Astrocyte of the hippocampus (primary cell): ENCODE measurements around the gene LRRC8B.
"Not testable (repeated sequence)": the region's sequence is repeated elsewhere in the genome, so short reads cannot be mapped to it uniquely, and the experiment has no call there.

Experiments
- DNase-seq: peaks from one replicate; pipeline ENCODE4 v3.0.0; 2011; ENCODE audit warnings: low read depth, low spot score

Gene LRRC8B

DNA sequence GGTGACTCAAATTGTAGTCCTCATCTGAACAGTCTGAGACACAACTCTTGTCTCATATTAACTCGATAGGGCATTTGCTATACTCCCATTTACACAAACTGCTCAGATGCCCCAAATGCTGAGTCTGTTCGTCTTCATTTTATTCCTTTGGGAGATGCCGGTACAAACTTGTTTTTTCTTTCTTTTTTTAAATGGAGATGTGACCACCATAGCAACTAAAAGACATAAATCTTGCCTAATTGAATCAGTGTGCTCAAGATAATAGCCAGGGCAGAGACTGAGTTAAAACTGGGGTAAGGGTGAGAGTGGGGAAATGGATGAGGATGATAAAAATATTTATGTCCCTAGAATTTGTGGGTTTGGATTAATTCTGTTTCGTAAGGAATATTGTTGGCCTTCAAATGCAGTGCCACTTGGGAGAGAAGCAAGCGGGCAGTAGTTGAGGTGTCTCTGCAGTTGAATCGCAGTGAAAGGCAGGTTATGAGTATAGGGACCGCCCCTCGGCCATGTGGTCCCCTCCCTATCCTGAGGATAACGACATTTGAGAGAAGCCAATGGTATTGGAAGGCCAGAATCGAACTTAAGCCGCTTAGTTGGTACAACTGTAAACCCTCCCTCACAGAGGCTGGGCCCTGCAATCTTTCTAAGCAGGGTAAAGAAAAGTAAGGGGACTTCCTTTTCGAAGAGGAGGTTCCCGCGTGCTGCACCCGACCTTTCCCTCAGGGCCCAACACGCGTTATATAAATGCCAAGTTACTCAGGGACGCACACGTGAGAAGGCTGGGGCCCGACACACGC lies 859 bp upstream of the LRRC8B start:
- no peak for DNase-seq

DNA sequence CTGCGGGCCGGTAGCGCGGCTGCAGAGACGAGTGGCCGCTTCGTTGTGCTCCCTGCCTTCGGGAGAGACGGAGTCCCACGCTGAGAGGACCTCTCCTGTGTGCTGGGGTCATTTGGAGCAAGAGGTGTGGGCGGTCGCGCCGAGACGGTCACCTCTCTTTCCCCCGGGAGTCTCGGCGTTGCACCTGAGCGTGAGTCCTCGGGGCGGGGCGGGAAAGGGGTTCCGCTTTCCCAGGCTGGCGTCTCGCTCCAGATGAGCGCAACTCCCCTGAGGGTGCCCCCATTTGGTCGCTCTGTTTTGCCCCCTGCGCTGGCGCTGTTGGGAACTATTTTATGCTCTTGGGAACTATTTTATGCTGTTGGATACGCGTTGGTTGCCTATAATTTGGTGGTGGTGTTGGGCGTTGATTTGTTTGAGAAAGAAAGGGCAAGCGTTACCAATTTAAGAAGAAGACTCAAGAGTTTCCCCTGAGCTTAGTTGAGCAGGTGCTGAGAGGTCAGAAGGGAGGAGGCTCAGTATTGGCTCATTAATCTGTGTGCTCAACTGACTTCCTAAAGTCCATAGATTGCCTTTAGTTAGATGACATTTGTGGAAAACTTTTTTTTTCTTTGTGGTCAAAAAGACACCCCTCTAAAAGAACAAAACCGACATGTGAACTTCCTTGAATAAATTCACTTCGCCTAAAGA lies 683 bp downstream of the LRRC8B start:
- peak; percentile 46 for DNase-seq

DNA sequence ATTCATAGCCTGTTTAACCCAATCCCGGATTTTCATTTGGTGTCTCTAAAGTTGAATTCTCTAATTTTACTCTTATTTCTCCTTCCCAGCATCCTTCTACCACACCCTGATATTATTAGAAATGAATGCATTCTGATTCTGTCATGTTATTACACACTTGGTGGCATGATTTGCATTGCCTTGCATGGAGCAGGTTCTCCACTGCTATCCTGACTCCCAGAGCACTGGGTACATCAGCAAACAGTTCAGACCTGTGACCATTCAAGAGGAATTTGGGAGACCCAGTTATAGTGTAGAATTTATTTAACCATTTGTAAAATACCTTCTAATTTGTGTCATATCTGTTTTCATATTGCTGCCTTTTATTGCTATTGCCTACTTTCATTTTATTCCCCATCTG lies 2.6 kb downstream of the LRRC8B start:
- no peak for DNase-seq

DNA sequence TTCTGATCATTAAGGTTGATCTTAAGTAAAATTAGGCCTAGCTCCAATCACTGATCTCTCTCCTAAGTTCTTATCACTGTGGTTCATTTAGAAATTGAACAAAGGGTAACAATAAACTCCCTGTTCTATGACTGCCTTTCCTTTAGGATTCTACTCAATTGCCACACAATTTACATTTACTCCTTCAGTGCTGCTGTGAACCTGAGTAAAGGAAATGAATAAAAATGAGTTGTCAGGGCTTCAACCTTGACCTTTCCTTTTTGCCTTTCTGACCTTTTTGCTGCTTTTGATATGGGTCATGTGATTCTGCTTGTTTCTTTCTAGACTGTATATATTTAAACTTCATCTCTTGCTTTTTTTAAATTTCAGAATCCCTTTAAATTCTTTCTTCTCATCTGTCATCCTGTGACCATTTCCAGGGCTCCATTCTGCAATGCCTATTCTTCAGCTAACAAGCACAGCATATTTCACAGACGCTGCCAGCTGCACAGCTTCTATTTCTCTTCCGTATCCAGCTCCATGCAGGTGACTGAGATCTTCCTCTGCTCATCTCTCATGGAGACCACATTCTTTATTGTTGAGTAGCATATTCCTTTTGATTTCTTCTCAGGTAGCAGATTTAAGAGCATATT lies 3.2 kb downstream of the LRRC8B start:
- DNase-seq, result no peak

DNA sequence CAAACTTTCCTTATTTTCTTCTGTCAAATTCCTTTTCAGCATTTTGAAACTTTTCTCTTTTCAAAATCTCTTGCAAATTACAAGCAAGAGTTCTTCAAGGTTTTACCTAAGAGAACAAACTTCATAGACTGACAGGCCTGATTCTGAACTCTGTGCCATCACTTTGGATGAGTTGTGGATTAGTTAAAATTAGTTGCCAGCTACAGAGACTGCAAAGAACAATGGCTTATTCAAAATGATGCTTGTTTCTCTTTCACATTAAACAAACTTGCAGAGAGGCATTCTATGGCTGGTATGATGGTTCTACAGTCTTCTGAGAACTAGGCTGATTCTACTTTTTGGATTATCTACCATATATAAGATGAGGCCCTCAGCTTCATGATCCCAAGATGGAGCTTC lies 3.8 kb downstream of the LRRC8B start:
- no peak for DNase-seq

DNA sequence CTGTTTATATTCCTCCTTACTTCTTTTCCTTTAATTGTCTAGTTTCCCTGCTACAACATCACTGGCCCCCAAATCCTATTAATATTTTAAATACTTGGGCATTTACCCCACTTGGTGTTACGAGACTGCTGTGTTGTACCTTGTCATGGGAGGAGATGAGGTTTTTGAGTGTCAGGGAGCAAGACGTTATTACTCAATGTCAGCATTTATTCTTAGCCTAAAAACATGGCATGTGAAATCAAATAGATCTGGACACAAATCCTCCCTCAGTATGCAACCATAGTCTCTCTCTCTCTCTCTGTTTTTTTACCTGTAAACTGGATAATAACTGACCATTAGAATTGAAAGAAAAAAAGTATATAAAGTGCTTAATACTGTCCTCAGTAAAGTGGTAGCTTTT lies 4.6 kb downstream of the LRRC8B start:
- no peak for DNase-seq

DNA sequence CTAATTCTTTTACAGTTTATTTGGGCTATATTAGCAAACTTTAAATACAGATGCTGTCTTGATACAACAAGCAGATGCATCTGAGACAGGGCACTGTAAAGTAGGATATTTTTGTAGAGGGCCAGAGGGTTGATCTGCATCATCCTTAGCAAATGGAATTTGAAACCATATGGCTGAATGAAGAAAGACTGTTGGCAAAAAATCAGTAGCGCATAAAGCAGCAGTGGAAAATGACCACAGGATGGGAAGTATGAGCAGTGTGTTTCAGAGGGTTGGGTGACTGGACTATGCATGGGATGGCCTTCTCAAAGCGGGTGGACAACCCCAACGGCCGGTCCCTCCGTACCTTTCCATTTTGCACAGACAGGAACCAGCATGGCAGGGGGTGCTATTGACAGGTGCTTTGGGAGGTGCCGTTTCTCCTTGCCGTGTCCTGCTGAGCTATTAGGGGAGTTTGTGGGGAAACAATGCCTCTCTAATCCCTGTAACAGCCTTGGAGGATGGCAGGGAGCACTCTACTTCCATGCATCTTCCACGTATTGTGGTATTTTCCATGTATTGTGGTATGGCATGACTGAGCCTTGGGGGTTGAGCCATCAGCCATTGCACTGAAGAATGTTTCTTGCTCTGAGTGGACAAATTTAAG lies 5.9 kb downstream of the LRRC8B start:
- DNase-seq, result no peak

DNA sequence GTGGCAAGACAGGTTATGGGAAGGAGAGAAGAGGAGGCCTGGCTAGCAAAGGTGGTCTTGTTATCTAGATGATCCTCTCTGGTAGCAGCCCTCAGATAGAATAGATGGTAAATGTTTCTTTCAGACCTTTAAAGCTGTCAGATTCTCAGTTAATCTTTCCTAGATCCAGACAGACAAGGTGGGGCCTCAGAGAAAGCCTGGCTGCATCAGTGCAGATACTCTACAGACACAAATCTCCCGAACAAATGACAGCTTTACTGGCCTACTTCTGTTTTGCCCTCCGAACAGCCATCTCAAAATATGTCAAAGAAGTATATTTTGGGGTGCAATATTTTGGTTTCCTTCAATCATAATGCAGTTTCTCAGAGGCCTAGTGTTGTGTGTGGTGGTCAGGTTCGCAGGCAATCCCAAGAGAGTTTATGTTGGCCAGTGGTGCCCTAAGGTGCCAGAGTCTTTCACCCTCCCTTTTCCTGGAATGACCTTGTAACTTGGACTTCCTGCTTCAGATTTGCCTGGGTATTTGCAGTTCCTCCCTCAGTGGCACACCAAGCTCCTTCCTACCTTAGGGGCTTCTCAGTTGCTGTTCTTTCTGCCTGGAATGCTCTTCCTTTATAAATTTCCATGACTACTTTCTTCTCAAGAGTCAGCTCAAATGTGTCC lies 7.0 kb downstream of the LRRC8B start:
- DNase-seq, result no peak

DNA sequence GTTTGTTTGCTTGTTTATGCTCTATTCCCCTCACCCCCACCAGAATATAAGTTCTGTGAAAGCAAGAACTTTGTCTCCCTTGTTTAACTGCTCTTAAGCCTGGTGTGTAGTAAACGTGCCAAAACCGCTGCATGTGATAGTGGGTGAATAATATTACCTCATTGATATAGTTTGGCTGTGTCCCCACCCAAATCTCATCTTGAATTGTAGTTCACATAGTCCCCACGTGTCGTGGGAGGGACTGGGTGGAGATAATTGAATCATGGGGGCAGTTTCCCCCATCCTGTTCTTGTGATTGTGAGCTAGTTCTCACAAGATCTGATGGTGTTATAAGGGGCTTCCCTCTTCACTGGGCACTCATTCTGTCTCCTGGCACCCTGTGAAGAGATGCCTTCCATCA lies 7.6 kb downstream of the LRRC8B start:
- no peak for DNase-seq

DNA sequence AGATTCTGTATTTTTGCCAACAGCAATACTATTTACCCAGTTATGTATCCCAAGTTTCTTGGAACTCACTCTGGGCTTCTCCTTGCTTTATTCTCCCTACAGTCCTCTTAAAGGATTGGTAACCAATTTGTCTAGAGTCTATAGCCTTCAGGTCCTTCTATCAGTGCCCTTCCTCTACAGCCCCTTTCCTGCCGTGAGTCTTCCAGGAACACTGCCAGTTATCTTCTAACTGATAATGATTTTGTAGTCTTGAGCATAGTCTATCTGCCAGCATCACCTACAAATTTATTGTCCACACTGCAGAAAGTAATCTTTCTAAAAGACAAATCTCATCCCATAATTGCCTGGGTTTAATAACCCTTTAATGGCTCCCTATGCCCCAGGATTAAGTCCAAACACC lies 8.2 kb downstream of the LRRC8B start:
- no peak for DNase-seq

DNA sequence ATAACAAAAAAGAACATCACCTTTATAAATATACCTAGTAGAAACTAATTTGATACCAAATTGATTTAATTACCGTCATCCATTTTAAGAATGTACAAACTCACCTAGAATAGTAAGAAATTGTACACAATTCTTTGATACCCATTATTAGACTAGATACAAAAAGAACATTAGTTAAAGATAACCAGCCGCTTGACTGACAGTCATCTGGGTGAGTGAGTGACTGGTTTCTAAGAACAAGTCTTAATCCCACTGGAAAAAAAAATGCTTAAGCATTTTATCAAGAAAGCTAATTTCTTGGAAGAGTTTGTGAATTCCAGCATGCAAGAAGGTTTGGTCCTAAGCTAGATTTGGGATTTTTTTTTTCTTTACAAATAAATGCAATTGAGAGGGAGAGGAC lies 10.9 kb downstream of the LRRC8B start:
- DNase-seq, result no peak

DNA sequence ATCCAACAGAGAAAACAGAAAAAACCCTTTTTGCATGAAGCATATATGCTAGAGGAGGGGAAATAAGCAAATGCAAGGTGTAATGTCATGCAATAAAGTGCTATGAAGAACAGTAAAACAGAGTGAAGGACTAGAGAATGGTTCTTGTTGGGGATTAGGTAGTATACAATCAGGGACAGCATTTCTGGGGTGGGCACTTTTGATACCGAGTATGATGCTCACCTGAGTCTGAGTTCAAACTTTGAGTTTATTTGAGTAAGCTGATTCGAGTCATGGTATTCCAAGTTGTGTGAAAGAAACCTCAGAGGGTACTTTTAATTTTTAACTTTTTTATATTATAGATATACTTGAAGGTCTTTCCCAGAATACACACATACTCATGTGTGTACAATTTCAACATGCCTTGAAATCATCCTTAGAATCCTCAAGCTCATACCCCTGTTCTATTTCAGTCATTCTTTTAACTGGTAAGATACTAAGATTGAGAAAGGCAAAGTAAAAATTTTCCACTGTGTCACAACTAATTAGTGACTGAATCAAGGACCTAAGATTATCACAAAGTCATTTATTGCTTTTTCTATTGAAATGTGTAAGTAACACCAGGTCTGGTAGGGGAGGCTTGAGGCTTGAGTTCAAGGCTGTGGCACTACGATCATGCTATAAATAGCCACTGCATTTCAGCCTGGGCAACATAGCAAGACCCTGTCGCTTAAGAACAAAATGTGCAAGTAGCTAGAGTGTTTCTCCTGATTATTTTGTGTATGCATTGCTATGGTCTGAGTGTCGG lies 12.1 kb downstream of the LRRC8B start:
- DNase-seq, result no peak

DNA sequence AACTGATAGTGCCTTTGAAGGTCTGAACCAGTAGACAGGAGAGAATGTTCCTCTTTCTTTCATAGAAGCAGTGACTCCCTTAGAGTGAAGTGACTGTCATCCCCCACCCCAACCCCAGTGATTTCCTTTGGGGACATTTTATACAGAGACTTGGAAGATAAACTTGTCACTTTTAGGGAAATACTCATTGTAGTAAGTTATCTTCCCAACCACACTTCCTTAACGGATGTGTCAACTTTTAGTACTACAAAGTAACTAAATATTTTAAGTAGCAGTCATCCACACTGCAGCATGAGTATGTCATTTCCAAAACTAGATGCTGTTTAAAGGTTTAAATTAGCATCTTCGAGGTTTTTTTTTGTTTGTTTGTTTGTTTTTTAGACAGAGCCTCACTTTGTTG lies 13.7 kb downstream of the LRRC8B start:
- DNase-seq, result no peak

DNA sequence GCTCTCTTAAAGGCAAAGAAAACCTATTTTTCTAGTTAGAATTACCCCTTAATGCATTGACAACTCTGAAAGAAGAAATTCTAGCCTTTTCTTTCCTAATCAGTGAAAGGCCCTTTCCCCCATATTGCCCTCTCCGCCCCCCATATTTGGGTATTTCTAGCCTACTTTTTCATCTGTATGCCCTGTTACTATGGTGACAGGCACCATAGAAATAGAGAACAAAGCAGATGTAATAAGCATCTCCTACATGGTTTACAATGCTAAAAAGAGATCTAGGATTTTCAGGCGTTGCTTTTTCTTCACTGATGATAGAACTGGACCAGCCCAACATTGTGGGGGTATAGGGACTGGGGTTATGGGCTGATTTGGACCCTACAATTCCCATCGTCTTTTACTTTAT lies 14.5 kb downstream of the LRRC8B start:
- no peak for DNase-seq

DNA sequence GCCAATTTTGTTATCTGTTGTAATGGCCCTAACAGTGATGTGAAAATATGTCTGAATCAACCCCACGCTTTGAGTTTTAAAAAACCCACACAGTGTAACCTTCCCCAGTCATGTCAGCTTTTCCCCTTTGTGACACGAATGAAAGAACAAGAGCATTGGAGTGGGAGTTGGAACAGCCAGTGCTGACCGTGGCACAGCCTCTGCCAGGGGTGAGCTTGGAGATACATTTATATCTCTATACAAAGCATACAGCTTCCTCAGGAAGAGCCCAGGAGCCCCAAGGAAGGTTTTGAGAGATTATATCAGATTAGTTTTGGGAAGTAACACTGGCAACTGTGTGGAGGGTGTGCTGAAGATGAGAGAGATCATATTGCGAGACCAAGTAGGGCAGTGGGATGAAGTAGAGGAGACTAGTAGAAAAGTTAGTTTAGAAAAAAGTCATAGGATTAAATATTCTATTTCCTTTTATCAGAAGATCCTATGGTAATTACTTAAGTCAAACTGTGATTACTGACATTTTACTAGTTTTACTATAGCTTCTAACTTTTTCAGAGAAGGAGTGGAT lies 15.9 kb downstream of the LRRC8B start:
- no peak for DNase-seq

DNA sequence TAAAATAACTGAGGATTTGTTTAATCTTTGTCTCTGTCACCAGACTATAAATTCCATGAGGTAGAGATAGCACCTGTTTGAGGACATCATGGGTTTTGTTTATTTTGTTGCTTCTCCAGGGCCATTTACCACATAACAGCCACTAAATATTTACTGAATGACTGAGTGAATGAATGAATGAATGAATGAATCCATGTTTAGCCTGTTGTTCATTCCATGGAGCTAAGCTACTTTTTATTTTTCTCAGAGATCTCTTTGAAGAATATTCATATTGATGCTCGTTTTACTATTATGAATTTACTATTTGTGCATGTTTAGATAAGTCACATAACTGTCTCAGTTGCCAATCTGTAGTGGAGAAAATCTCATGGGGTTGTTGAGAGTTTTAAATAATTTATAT lies 17.7 kb downstream of the LRRC8B start:
- no peak for DNase-seq

DNA sequence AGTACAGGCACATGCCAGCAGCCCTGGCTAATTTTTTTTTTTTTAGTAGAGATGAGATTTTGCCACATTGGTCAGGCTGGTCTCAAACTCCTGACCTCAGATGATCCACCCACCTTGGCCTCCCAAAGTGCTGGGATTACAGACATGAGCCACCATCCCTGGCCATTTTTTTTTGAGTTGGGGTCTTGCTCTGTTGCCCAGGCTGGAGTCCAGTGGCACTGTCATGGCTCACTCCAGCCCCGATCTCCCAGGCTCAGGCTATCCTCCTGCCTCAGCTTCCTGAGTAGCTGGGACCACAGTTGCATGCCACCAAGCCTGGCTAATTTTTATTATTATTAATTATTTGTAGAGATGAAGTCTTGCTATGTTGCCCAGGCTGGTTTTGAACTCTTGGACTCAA lies 19.0 kb downstream of the LRRC8B start:
- not testable (repeated sequence) for DNase-seq

DNA sequence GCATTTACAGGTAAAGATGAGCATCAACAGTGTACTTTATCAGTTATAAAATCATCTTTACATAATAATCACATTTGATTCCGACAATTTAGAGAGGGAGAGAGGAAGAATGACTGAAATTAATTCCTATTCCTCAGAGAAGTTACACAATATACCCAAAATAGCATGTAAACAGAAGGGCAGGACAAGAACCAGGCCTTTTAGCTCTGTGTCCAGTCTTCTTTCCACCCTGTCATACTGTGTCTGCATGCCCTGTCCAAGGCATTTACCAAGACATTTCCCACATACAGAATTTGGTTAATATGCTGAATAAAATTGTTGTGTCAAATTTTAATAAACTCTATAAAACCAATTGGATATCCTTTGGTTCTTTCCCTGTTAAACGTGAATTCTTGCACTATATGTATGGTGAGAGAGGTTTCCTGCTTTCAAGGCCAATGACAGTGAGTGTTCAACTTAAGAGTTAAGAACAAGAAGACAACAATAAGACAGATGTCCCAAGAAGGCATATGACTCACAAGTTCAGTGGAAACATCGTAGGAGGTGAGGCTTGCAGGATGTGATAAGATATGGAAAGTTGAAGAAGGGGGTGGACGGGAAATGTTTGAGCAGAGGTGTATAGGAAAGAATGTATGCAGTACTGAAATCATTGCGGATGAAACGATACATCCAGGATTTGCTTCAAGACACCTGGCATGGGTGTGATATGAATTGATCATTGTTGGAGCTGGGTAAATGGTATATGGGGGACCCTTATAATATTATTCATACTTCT lies 20.8 kb downstream of the LRRC8B start:
- DNase-seq, result no peak

DNA sequence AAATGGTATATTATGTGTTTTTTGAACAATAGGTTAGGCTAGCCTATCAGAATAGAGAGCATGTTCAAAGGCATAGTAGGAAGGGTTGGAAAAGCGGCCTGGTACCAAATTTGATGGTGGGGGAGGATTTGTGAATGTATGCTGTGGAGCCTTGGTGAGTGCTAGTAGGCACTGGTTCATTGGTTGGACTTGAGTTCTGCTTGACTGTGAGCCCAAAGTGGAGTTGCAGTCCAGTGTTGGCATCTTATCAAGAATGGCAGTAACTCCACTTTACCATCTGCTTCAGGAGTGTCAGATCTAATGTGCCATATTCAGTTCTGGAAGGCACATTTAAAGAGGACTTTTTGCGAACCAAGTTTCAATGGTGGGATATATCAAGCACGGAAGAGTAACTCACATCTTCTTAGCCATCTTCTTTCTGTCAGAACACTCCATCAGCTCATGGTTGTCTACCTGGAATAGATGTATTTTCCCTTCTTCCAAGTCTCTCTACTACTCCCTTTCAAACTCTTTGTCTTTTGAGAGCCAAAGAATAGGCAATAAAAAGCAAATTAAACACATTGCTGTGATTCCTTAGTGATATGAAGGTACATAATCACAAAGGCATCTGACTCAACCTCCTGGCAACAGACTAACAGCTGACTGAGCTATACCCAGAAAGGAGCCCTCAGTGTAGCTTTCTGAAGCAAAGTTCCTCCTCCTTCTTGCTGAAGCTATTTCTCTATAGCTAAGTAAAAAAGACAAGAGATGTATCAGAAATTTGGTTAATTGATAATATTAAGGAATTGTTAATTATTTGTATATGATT lies 21.7 kb downstream of the LRRC8B start:
- peak; percentile 50 for DNase-seq
